GM04504 (cell line): Measurements from ENCODE around the gene AP1G2.
"Not testable (repeated sequence)": the region's sequence is repeated elsewhere in the genome, so short reads cannot be mapped to it uniquely, and the experiment has no call there.

Source experiments
- DNase-seq: peaks from one replicate; pipeline ENCODE4 v3.0.0-alpha.2; 2012; ENCODE audit warnings: low read depth

AP1G2 gene

DNA sequence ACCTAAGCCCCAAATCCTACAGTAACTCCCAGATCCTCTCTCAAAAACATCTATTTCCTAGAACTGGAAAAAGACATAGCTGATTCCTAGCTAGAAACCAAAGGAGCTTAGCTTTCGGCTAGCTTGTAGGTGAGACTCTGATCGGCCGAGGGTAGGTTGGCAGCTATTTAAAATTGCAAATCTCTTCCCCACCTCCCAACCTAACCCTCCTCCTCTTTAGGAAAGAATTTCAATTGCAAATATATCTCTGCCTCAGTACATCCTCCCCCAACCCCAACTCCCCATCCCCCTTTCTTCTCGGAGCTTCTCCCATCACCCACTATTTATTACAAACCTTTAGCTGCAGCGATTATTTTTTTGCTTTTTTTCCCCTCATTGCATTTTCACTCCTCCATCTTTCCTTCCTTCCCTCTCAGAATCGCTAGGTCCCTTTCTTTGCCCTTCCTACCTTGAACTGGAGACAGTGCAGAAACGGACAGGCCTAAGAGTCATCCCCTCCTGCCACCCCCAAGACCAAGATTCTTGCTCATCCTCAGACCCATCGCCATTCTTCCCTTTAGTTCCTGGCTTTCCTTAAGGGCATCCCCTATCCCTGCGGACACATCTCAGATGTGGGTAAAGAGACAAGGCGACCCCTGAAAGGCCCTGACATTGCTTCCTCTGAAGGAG, 29.4 kb downstream of the AP1G2 start:
- DNase-seq, result no peak

GRCh38 chr14:23537351-23538049, 30.1 kb downstream of the AP1G2 start:
- DNase-seq, result no peak

GRCh38 chr14:23536906-23537305, 30.7 kb downstream of the AP1G2 start:
- not testable (repeated sequence) for DNase-seq

GRCh38 chr14:23536494-23536893, 31.1 kb downstream of the AP1G2 start:
- DNase-seq, result no peak

DNA sequence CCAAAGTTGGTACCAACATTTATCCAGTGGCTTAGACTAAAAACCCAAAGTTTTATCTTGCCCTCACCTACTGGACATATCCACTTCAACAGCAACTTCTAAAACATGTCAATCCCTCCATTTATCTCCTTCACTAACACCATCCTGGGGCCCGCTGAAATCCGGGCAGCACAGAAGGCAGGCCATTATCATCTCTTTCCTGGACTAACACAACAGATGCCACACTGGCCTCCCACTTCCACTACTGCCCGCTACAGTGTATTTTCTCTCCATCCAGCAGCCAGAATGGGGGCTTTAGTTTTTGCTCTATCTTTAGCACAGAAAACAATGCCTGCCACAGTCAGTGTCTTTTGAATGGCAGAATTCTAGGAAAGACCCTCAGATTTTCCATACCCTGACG, 31.6 kb downstream of the AP1G2 start:
- DNase-seq, result no peak

DNA sequence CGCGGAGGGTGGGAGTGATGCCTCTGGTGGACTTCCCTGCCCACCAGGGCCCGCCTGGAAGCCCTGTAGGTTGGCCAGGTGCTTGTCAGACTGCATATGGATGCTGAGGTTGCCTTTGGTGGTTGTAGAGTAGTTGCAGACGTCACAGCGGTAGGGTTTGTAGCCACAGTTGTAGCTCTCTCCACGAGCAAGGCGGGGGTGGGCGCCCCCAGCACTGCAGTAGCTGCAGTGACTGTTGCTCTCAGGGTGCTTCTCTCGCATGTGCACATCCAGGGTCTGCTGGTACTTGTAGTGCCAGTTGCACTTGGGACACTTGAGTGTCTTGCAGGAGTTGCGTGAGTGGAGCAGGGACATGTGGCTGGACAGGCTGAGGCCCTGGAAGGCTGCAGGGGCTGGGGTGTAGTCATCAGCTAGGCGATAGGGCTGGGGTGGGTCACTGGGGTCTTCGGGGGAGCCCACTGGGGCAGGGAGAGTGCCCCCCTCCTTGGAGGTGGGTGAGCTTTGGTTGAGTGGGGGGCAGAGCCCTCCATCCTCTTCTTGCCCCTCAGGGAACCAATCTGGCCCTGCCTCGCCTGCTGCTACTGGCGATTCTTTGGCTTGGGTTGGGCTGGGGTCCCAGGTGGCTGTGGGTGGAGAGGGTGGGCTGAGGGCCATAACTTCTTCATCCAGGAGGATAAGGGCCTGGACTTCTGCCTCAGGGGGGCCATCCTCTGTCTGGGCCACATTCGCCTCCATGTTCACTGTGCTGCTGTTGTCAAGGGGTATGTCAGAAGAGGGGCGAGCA, 33.7 kb downstream of the AP1G2 start:
- no peak for DNase-seq

GRCh38 chr14:23532658-23533057, 34.9 kb downstream of the AP1G2 start:
- DNase-seq, result no peak

DNA sequence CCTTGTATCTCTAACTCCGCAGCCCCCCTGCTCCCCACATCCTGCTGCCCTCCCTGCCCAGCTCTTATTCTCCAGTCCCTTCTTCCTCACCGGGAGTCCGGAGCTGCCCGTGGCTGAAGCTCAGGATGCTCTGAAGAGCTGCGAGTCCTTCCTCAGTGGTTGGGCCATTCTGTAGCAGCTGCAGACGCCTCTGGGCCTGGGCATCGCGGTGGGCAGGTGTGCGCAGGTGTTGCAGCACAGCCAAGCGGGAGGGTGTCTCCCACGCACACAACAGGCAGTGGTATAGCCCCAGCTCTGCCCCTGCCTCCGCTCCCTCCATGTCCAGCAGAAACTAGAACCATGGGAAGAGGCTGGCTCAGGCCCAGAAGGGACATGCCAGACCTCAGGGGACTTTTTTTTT, 36.2 kb downstream of the AP1G2 start:
- DNase-seq, result no peak

DNA sequence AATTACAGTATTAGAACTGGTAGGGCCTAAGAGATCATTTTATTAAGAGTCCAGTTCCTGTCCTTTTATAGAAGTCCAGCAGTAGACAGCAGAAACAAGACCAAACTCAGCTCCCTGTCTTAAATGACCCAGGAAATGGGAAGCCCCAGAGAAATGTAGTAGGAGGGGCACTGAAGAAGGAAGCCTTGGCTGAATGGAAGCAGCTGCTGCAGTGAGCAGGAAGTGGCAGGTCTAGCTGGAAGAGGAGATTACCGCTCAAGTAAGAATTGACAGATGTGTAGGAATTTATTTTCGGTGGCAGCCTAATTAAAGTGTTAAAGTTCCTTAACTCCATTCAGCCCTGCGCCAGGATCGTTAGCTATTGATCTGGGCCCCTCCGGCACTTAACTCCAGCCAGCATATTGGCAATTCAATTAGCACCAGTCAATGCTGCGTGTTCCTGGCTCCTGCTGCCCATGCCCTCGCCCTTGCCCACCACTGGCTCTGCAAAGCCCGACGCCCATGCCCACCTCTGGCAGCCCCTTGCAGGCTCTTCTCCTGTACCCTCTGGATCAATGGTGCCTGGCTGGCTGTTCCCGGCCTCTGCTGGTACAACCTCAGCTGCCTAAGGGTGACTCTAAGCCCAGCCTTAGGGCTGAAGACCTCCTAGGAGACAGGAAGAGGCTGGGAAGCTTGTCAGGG, 37.1 kb downstream of the AP1G2 start:
- DNase-seq, result no peak

- no peak for DNase-seq
Observed at GRCh38 chr14:23529016-23529415, 38.6 kb downstream of the AP1G2 start.

DNA sequence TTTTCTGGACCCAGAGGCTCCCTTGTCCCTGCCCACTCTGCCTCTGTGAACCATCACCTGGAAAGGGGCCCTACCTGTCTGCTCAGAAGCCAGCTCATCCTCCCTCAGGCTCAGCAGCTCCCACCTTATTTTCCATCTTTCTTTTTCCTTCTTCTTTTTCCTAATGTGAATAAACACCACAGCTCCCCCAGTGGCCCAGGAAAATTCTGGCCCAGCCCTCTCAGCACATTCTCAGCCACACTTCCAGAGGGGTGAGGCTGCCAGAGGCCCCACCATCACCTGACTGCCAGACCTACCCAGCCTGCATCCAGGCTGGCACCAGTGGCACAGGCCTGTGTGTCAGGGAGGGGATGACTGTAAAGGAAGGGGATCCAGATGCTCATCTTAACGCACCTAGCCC, 39.0 kb downstream of the AP1G2 start:
- no peak for DNase-seq

- no peak for DNase-seq
Observed at GRCh38 chr14:23525611-23526010, 42.0 kb downstream of the AP1G2 start.

GRCh38 chr14:23524954-23525353, 42.6 kb downstream of the AP1G2 start:
- no peak for DNase-seq

DNA sequence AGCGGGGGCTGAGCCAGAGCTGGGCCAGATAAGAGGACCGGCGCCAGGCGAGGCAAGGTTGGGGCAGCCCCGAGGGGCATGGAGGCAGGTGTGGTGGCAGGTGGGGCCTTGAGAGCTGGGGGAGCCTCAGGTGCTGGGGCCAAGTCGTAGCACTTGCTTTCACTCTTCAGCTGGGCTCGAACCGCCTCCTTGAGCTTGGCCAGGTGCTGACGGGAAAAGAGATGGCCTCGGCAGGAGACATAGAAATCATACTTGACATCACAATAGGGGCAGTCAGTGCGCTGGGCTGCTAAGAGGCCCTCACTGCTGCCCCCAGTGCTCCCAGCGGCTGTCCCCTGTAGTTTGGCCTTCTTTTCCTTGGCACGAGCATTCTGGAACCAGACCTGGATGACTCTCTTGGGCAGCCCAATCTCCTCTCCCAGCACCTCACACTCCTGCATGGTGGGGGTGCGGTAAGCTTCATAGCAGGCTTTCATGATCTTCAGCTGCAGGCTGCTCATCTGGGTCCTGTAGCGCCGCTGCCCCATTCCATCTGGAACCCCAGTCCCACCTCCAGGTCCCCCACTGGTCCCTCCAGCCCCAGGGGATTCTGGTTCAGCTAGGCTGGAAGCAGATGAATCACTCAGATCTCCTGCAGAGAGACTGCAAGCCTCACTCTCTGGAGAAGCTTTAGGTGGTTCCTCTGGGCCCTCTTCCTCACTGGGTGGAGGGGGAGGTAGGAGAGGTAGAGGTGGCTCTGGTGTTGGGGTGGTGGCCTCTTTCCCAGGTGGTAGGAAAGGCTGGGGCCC, 44.2 kb downstream of the AP1G2 start:
- no peak for DNase-seq

- no peak for DNase-seq
Observed at GRCh38 chr14:23522643-23523198, 44.9 kb downstream of the AP1G2 start.

- no peak for DNase-seq
Observed at GRCh38 chr14:23521785-23522640, 45.6 kb downstream of the AP1G2 start.

- DNase-seq, result no peak
Observed at GRCh38 chr14:23520899-23521533, 46.6 kb downstream of the AP1G2 start.

DNA sequence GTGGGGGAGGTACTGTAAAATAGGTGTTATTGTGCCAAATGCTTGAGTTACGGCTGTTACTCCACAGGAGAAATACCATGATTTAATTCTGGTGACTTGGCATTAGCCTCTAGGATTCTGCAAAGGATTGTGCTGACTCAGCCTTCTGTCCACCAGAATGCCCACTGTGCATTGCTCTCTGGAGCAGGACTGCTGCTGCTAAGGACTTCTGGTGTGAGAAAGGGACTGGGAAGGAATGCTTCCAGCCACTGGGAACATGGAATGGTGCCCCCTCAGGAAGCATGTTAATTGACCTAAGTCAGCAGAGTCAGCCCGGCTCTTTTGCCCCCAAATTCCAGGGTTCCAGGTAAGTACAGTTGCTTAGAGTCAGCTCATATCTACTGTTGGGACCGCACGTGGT, 48.9 kb downstream of the AP1G2 start:
- DNase-seq, result no peak

DNA sequence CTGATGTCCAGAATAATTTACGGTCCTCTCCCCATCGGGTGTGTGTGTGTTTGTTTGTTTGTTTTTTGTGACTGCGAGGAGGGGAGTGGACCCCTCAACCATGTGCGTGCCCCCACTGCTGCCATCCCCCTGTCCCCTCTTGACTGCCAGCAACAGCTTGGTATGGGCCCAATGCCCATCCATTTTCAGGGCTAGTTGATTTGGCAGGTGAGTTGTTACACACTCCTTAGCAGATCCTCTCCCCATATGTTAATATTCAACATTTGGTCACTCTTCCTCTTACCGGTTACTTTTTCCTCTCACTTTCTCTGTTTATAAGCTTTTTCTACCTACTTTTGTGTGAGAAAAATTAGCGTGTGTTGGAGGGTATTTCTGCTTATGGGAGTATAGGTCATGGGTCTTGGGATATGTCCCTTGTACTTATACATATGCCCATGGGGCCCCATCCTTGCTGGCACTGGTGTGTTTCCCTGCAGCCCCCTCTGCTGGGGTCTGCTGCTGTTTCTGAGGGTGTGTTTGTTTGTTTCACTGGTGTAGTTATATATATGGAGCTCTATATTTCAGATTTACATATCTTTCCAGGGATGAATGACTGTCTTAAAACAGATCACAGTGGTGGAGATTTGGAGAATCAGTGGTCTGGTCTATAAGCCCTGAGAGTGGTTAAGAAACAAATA, 49.8 kb downstream of the AP1G2 start:
- DNase-seq, result no peak

GRCh38 chr14:23514644-23514957, 53.0 kb downstream of the AP1G2 start:
- no peak for DNase-seq
